Liver (tissue), 9 donors: Measurements from ENCODE around the gene ZNF577. TPM values are rescaled to one million over a fixed set of nuclear protein-coding genes. Genes with fewer than 3 reads are reported as not detected.

Experiments used
- DNase-seq: peaks from one replicate; pipeline ENCODE4 v3.0.0-alpha.2; 2017; ENCODE audit warnings: low spot score
- H3K27ac ChIP-seq, 2 donors: one replicate each; pipeline ENCODE4 v1.7.0; 2013; ENCODE audit warnings: inconsistent platforms in 2 of 2, low read length in 2 of 2, control low read depth in 1 of 2, low read depth in 1 of 2, mild to moderate bottlenecking in 1 of 2
- H3K27me3 ChIP-seq, 4 donors: one replicate each; pipeline versions ENCODE4 v1.6.1 to v1.7.0; 2013; ENCODE audit warnings: low read length in 3 of 4, inconsistent platforms in 1 of 4, mild to moderate bottlenecking in 1 of 4, moderate library complexity in 1 of 4; ENCODE audit not compliant: control insufficient read depth in 4 of 4, insufficient read depth in 4 of 4
- H3K36me3 ChIP-seq, 4 donors: one replicate each; pipeline versions ENCODE4 v1.6.1 to v1.7.0; 2013; ENCODE audit warnings: low read length in 3 of 4, mild to moderate bottlenecking in 3 of 4, low read depth in 1 of 4, moderate library complexity in 1 of 4; ENCODE audit not compliant: control insufficient read depth in 4 of 4, insufficient read depth in 3 of 4
- H3K4me1 ChIP-seq, 4 donors: one replicate each; pipeline versions ENCODE4 v1.6.1 to v1.7.0; 2013; ENCODE audit warnings: low read length in 3 of 4, mild to moderate bottlenecking in 3 of 4, moderate library complexity in 1 of 4; ENCODE audit not compliant: control insufficient read depth in 4 of 4, insufficient read depth in 4 of 4
- H3K4me3 ChIP-seq, 3 donors: one replicate each; pipeline versions ENCODE4 v1.6.1 to v1.7.0; 2013; ENCODE audit warnings: low read length in 3 of 3, control low read depth in 1 of 3, low read depth in 1 of 3, mild to moderate bottlenecking in 1 of 3
- H3K9ac ChIP-seq, 2 donors: one replicate each; pipeline ENCODE4 v1.7.0; 2013; ENCODE audit warnings: low read length in 2 of 2, mild to moderate bottlenecking in 2 of 2, moderate library complexity in 2 of 2, control low read depth in 1 of 2, low read depth in 1 of 2
- H3K9me3 ChIP-seq, 4 donors: one replicate each; pipeline versions ENCODE4 v1.6.1 to v1.7.0; 2013; ENCODE audit warnings: low read length in 3 of 4; ENCODE audit not compliant: control insufficient read depth in 4 of 4
- EGR1 ChIP-seq, 2 donors: IDR thresholded peaks; 2 replicates each; pipeline ENCODE4 v1.6.1; 2016 to 2018; ENCODE audit warnings: antibody characterized with exemption in 2 of 2, low read depth in 2 of 2
- FOXA2 ChIP-seq: IDR thresholded peaks from 2 replicates; pipeline ENCODE4 v1.6.1; 2016; ENCODE audit warnings: antibody characterized with exemption
- GABPA ChIP-seq, 2 donors: IDR thresholded peaks in 1 of 2; conservative IDR thresholded peaks in 1 of 2; 2 replicates each; pipeline ENCODE4 v1.6.1; 2016; ENCODE audit warnings: antibody characterized with exemption in 2 of 2, mild to moderate bottlenecking in 1 of 2, moderate library complexity in 1 of 2
- HNF4A ChIP-seq, 2 donors: conservative IDR thresholded peaks; 2 replicates each; pipeline ENCODE4 v1.6.1; 2016; ENCODE audit warnings: antibody characterized with exemption in 2 of 2, mild to moderate bottlenecking in 2 of 2
- HNF4G ChIP-seq: IDR thresholded peaks from 2 replicates; pipeline ENCODE4 v1.6.1; 2016; ENCODE audit warnings: antibody characterized with exemption
- JUND ChIP-seq, 2 donors: IDR thresholded peaks; 2 replicates each; pipeline ENCODE4 v1.6.1; 2016; ENCODE audit warnings: antibody characterized with exemption in 2 of 2
- RAD21 ChIP-seq, 2 donors: IDR thresholded peaks; 2 replicates each; pipeline ENCODE4 v1.6.1; 2016; ENCODE audit warnings: antibody characterized with exemption in 2 of 2, mild to moderate bottlenecking in 2 of 2
- RXRA ChIP-seq, 2 donors: IDR thresholded peaks; 2 replicates each; pipeline ENCODE4 v1.6.1; 2017 to 2018; ENCODE audit warnings: antibody characterized with exemption in 2 of 2, mild to moderate bottlenecking in 1 of 2
- SP1 ChIP-seq: IDR thresholded peaks from 2 replicates; pipeline ENCODE4 v1.6.1; 2018; ENCODE audit warnings: antibody characterized with exemption, mild to moderate bottlenecking
- TAF1 ChIP-seq: conservative IDR thresholded peaks from 2 replicates; pipeline ENCODE4 v1.6.1; 2016; ENCODE audit warnings: antibody characterized with exemption, mild to moderate bottlenecking
- YY1 ChIP-seq: IDR thresholded peaks from 2 replicates; pipeline ENCODE4 v1.6.1; 2016; ENCODE audit warnings: antibody characterized with exemption, mild to moderate bottlenecking
- WGBS: extraction: QIAGEN DNeasy Blood & Tissue Kit; methylation state at CpG from one replicate; pipeline ENCODE4 v1.1.7; 2013; 5-methylcytosine and 5-hydroxymethylcytosine counted together
- polyA plus RNA-seq, 2 donors: library from polyadenylated mRNA; stranded (reverse) in 1 of 2; unstranded in 1 of 2; fragments of 200-250 nt in 1 of 2; fragments of >200 nt in 1 of 2; fragmentation: Nextera tagmentation in 1 of 2; extraction: Ambion mirVana in 1 of 2; gene quantifications; one replicate each; pipeline versions ENCODE4 v1.2.1 to v1.2.3, GENCODE V29; 2013 to 2015
- total RNA-seq, 2 donors: library from RNA; depleted of rRNA; stranded (reverse); fragments of >200 nt; gene quantifications; one replicate each; pipeline ENCODE4 v1.2.3, GENCODE V29; 2014
- TF ChIP-seq, protein P1 (sequence below): IDR thresholded peaks from 2 replicates; pipeline ENCODE4 v1.6.1; 2016; ENCODE audit warnings: antibody characterized with exemption
- TF ChIP-seq, protein P2 (sequence below): fragments of 150-350 bp; IDR thresholded peaks from 2 replicates; pipeline ENCODE4 v1.5.1; 2017; ENCODE audit warnings: improper control_type of control experiment, low read depth, low read length; ENCODE audit not compliant: missing input control
- TF ChIP-seq, protein P3 (sequence below): IDR thresholded peaks from 2 replicates; pipeline ENCODE4 v1.6.1; 2016; ENCODE audit warnings: antibody characterized with exemption
- TF ChIP-seq, protein P4 (sequence below): IDR thresholded peaks from 2 replicates; pipeline ENCODE4 v1.6.1; 2016; ENCODE audit warnings: antibody characterized with exemption, mild to moderate bottlenecking
- donor health status: healthy.
- donor health status: healthy.
- donor health status: healthy.
- donor health status: healthy.
- donor health status: healthy.

Gene ZNF577
- total and polyA plus RNA-seq, 4 donors, result 2.0 to 5.4 (median 2.8) TPM

DNA sequence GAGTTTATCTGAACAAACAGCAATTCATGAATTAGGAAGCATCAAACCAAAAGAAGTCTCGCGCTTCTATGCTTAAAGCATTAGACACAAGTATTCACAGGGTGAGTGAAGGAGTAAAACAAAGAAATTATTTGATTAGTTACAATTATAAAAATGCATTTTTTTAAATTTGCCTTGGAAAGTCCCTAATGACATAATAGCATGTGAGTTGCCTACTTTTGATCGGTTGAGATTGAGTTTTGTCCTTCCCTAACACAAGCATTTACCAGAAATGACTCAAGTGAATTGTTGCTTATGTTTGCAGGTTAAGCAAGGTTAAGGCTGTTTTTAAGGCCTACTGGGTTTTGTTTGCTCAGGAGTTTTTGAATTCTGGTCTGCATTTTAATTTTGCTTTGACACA is 17.5 kb upstream of the ZNF577 start:
- WGBS, result 39% methylated on average over 3 of the region's 3 CpGs
- H3K9ac ChIP-seq, result no peak overlapping the region
- peak overlapping the region in 2 of 3 donors; percentile 3 to 91 for H3K4me3 ChIP-seq
- no peak overlapping the region for H3K27ac ChIP-seq
- H3K9me3 ChIP-seq, result peaks cover 25 to 48% (median 28%) of the 10 kb centered on the region in 4 donors
- peaks cover 0 to 13% (median 8%) of the 10 kb centered on the region in 4 donors for H3K36me3 ChIP-seq
- no peak for DNase-seq
- H3K27me3 ChIP-seq, result no peaks in the 10 kb centered on the region
- peaks cover 2 to 9% (median 5%) of the 10 kb centered on the region in 4 donors for H3K4me1 ChIP-seq
- TF ChIP-seq FOXA2, result no peak
- no peak for TF ChIP-seq GABPA (IDR thresholded peaks at IDR 0.05 in 1 of 2, conservative IDR thresholded peaks at IDR 0.05 in 1 of 2)
- TF ChIP-seq, protein P1, sequence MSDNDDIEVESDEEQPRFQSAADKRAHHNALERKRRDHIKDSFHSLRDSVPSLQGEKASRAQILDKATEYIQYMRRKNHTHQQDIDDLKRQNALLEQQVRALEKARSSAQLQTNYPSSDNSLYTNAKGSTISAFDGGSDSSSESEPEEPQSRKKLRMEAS, result peak; percentile 3
- TF ChIP-seq EGR1 (IDR thresholded peaks at IDR 0.05; ENCODE audit: low read depth in 2 of 2), result no peak
- no peak for TF ChIP-seq YY1
- TF ChIP-seq TAF1, result no peak

DNA sequence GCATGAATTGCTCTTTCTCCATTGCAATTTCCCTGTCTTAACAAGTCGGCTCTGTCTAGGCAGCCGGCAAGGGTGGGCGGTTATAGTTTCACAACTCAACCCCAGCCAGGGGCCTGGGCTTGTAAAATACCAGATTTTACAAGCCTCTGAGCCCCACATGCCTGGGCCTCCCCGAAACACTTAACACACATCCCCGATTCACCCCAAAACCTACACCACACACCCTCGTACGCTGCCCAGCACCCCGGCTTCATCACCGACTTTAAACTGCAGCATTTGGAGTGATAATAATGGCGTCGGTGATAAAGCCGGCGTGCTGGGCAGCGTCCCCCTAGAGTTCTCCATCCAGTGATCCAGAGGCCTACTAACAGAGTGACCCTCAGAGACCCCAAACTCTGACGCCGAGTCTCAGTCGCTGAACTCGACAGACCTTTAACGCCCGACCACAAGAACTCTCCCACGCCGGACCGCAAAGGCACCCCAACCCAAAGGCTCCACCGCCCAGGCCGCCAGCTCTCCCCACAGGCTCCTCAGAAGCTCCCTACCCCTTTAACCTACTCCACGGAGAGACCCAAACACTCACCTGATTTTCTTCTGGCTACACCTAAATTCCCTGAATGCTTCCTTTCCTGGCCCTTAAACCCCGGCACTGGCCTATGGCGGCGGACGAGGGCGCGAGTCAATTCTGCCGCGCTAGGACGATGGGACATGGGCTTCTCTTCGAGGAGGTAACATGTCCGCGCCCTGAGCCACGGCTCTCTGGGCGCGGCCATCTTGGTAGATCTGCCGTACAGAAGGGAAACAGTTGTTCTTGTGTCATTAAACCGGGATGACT is 16.8 kb upstream of the ZNF577 start, which contains the start of gene ZNF649:
ZNF649 (minus strand) TSS at position 687 of the 835 bp plus-strand sequence. CDS start 4,910 bp downstream, outside the sequence.
- Histone ChIP-seq H3K36me3 (peaks cover 0 to 20% (median 14%) of the 10 kb centered on the region in 4 donors), H3K4me3 (peak within 1 kb of the TSS; percentile 85 to 91 (median 86)), H3K9ac (peak within 1 kb of the TSS; percentile 55 to 79), H3K27me3 (no peaks in the 10 kb centered on the region), H3K9me3 (peaks cover 26 to 49% (median 31%) of the 10 kb centered on the region in 4 donors), H3K4me1 (peaks cover 2 to 9% (median 5%) of the 10 kb centered on the region in 4 donors), H3K27ac (peak within 1 kb of the TSS; percentile 33 to 72)
- under 1% methylated on average over 43 of the region's 43 CpGs for WGBS
- TF ChIP-seq HNF4A (conservative IDR thresholded peaks at IDR 0.05) (peak in 1 of 2 donors; percentile 20), SP1 (no peak), EGR1 (IDR thresholded peaks at IDR 0.05; ENCODE audit: low read depth in 2 of 2) (no peak), TAF1 (no peak), HNF4G (no peak), YY1 (peak; percentile 100), GABPA (IDR thresholded peaks at IDR 0.05 in 1 of 2, conservative IDR thresholded peaks at IDR 0.05 in 1 of 2) (peak in 1 of 2 donors; percentile 72), RXRA (IDR thresholded peaks at IDR 0.05) (peak in 1 of 2 donors; percentile 47), JUND (IDR thresholded peaks at IDR 0.05) (no peak), RAD21 (IDR thresholded peaks at IDR 0.05) (peak; percentile 36 to 38)
- TF ChIP-seq, protein P2, sequence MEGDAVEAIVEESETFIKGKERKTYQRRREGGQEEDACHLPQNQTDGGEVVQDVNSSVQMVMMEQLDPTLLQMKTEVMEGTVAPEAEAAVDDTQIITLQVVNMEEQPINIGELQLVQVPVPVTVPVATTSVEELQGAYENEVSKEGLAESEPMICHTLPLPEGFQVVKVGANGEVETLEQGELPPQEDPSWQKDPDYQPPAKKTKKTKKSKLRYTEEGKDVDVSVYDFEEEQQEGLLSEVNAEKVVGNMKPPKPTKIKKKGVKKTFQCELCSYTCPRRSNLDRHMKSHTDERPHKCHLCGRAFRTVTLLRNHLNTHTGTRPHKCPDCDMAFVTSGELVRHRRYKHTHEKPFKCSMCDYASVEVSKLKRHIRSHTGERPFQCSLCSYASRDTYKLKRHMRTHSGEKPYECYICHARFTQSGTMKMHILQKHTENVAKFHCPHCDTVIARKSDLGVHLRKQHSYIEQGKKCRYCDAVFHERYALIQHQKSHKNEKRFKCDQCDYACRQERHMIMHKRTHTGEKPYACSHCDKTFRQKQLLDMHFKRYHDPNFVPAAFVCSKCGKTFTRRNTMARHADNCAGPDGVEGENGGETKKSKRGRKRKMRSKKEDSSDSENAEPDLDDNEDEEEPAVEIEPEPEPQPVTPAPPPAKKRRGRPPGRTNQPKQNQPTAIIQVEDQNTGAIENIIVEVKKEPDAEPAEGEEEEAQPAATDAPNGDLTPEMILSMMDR, result no peak
- TF ChIP-seq, protein P1, result peak; percentile 67
- TF ChIP-seq, protein P3, sequence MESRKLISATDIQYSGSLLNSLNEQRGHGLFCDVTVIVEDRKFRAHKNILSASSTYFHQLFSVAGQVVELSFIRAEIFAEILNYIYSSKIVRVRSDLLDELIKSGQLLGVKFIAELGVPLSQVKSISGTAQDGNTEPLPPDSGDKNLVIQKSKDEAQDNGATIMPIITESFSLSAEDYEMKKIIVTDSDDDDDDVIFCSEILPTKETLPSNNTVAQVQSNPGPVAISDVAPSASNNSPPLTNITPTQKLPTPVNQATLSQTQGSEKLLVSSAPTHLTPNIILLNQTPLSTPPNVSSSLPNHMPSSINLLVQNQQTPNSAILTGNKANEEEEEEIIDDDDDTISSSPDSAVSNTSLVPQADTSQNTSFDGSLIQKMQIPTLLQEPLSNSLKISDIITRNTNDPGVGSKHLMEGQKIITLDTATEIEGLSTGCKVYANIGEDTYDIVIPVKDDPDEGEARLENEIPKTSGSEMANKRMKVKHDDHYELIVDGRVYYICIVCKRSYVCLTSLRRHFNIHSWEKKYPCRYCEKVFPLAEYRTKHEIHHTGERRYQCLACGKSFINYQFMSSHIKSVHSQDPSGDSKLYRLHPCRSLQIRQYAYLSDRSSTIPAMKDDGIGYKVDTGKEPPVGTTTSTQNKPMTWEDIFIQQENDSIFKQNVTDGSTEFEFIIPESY, result peak; percentile 22
- TF ChIP-seq, protein P4, sequence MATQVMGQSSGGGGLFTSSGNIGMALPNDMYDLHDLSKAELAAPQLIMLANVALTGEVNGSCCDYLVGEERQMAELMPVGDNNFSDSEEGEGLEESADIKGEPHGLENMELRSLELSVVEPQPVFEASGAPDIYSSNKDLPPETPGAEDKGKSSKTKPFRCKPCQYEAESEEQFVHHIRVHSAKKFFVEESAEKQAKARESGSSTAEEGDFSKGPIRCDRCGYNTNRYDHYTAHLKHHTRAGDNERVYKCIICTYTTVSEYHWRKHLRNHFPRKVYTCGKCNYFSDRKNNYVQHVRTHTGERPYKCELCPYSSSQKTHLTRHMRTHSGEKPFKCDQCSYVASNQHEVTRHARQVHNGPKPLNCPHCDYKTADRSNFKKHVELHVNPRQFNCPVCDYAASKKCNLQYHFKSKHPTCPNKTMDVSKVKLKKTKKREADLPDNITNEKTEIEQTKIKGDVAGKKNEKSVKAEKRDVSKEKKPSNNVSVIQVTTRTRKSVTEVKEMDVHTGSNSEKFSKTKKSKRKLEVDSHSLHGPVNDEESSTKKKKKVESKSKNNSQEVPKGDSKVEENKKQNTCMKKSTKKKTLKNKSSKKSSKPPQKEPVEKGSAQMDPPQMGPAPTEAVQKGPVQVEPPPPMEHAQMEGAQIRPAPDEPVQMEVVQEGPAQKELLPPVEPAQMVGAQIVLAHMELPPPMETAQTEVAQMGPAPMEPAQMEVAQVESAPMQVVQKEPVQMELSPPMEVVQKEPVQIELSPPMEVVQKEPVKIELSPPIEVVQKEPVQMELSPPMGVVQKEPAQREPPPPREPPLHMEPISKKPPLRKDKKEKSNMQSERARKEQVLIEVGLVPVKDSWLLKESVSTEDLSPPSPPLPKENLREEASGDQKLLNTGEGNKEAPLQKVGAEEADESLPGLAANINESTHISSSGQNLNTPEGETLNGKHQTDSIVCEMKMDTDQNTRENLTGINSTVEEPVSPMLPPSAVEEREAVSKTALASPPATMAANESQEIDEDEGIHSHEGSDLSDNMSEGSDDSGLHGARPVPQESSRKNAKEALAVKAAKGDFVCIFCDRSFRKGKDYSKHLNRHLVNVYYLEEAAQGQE, result no peak
- peak; percentile 80 for DNase-seq
